Measurements from ENCODE around the gene POLR3H. TPM values are rescaled to one million over a fixed set of nuclear protein-coding genes. Genes with fewer than 3 reads are reported as not detected.
A peak's percentile ranks its signal among the peaks of the same experiment; 100 is the strongest.
"Not testable (repeated sequence)": the region's sequence is repeated elsewhere in the genome, so short reads cannot be mapped to it uniquely, and the experiment has no call there.

The POLR3H gene
- polyA plus RNA-seq, 3 donors = 9.4 to 19.0 (median 10.4) TPM

DNA sequence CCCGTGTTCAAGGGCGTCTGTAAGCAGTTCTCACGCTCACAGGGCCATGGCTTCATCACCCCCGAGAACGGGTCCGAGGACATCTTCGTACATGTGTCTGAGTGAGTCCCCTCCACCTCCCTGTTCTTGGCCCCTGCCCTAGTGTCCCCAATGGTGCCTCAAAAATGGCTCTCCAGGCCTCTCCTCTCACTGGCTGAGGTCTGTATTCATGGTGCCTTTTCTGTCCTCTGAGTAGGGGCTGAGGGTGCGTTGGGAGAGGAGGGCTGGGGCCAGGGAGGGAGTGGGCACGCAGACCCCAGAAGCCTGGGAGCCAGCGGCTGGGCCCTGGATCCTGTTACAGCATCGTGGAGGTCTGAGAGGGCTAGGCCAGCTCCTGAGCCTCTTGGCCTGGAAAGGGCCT is 29.4 kb upstream of the POLR3H start:
- no peaks in the 10 kb centered on the region for H3K4me1 Mint-ChIP-seq
- peaks cover 25 to 31% of the 10 kb centered on the region in 2 donors for H3K36me3 ChIP-seq (replicated peaks in 1 of 2; ENCODE audit: control insufficient read depth in 1 of 2, insufficient read depth in 2 of 2, low read length in 2 of 2)
- no peaks in the 10 kb centered on the region for H3K27me3 ChIP-seq (ENCODE audit: control insufficient read depth in 2 of 2, insufficient read depth in 2 of 2, low read length in 2 of 2)
- whole genome bisulfite sequencing (ENCODE audit: insufficient coverage) = 98% methylated on average over 9 of the region's 11 CpGs
- H3K9ac ChIP-seq (ENCODE audit: insufficient read depth, low read length, poor library complexity, severe bottlenecking) = no peak overlapping the region
- H2AFZ ChIP-seq (ENCODE audit: insufficient read depth, low read depth, low read length, poor library complexity, severe bottlenecking) = no peak overlapping the region
- intact Hi-C loops (cut with micrococcal nuclease) = no loop called here
- TF ChIP-seq CTCF (IDR thresholded peaks at IDR 0.05) = no peak
- H3K4me3 Mint-ChIP-seq = no peak overlapping the region
- peaks cover 1 to 4% (median 3%) of the 10 kb centered on the region in 3 donors for H3K27me3 Mint-ChIP-seq (ENCODE audit: low read depth in 3 of 3)
- H3K4me2 ChIP-seq (replicated peaks; ENCODE audit: extremely low read depth, low read length, poor library complexity, severe bottlenecking) = no peak overlapping the region
- H4K20me1 ChIP-seq (ENCODE audit: insufficient read depth, low read length) = no peaks in the 10 kb centered on the region
- H3K27ac Mint-ChIP-seq = no peak overlapping the region
- H3K9me3 ChIP-seq (replicated peaks in 1 of 2; ENCODE audit: control insufficient read depth in 1 of 2, insufficient read depth in 1 of 2, low read length in 2 of 2) = no peaks in the 10 kb centered on the region
- no peak for DNase-seq
- no peaks in the 10 kb centered on the region for H3K79me2 ChIP-seq (ENCODE audit: insufficient read depth, low read length)
- H3K36me3 Mint-ChIP-seq = peaks cover 23 to 31% of the 10 kb centered on the region in 2 donors
- H3K4me1 ChIP-seq (ENCODE audit: control insufficient read depth in 1 of 2, insufficient read depth in 2 of 2, low read length in 2 of 2) = no peaks in the 10 kb centered on the region
- H3K4me3 ChIP-seq (replicated peaks in 1 of 3; ENCODE audit: low read depth in 2 of 3, low read length in 3 of 3) = no peak overlapping the region
- peaks cover 0 to 1% (median 0%) of the 10 kb centered on the region in 7 donors for H3K9me3 Mint-ChIP-seq
- H3K27ac ChIP-seq (ENCODE audit: low read depth in 1 of 2, low read length in 2 of 2) = no peak overlapping the region

DNA sequence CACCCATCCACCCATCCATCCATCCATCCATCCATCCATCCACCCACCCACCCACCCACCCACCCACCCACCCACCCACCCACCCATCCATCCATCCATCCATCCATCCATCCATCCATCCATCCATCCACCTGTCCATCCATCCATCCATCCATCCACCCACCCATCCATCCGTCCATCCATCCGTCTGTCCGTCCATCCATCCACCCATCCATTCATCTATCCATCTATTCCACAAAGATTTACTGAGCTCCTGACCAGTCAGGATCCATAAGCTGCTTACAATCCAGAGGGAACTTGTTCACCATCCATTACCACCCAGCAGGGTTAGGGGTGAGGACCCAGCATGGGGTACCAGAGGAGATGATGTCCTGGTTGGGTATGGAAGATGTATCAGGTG is 28.0 kb upstream of the POLR3H start:
- H3K79me2 ChIP-seq (ENCODE audit: insufficient read depth, low read length); H3K4me3 ChIP-seq (replicated peaks in 1 of 3; ENCODE audit: low read depth in 2 of 3, low read length in 3 of 3); H3K27me3 ChIP-seq (ENCODE audit: control insufficient read depth in 2 of 2, insufficient read depth in 2 of 2, low read length in 2 of 2); H4K20me1 ChIP-seq (ENCODE audit: insufficient read depth, low read length); H3K9me3 ChIP-seq (replicated peaks in 1 of 2; ENCODE audit: control insufficient read depth in 1 of 2, insufficient read depth in 1 of 2, low read length in 2 of 2); H3K4me1 Mint-ChIP-seq; H3K9ac ChIP-seq (ENCODE audit: insufficient read depth, low read length, poor library complexity, severe bottlenecking); H3K4me1 ChIP-seq (ENCODE audit: control insufficient read depth in 1 of 2, insufficient read depth in 2 of 2, low read length in 2 of 2); H3K4me3 Mint-ChIP-seq; H2AFZ ChIP-seq (ENCODE audit: insufficient read depth, low read depth, low read length, poor library complexity, severe bottlenecking); H3K4me2 ChIP-seq (replicated peaks; ENCODE audit: extremely low read depth, low read length, poor library complexity, severe bottlenecking); H3K27me3 Mint-ChIP-seq (ENCODE audit: low read depth in 3 of 3); H3K27ac ChIP-seq (ENCODE audit: low read depth in 1 of 2, low read length in 2 of 2); H3K9me3 Mint-ChIP-seq; intact Hi-C loops (cut with micrococcal nuclease); DNase-seq: not testable (repeated sequence)
- H3K27ac Mint-ChIP-seq = peak overlapping the region in 1 of 7 donors; percentile 73
- WGBS (ENCODE audit: insufficient coverage) = no CpG with 5 or more reads among the region's 3 CpGs
- H3K36me3 Mint-ChIP-seq = peaks cover 12 to 17% of the 10 kb centered on the region in 2 donors
- peaks cover 13 to 17% of the 10 kb centered on the region in 2 donors for H3K36me3 ChIP-seq (replicated peaks in 1 of 2; ENCODE audit: control insufficient read depth in 1 of 2, insufficient read depth in 2 of 2, low read length in 2 of 2)

All from CD14-positive monocyte (primary cell).